GM19099 (cell line): ENCODE data around the gene DSEL.

Experiments
- POLR2A ChIP-seq: IDR thresholded peaks from 3 replicates; pipeline ENCODE4 v1.6.1; 2011; ENCODE audit warnings: low read depth; ENCODE audit not compliant: insufficient read length; ENCODE audit errors: extremely low read depth

The DSEL gene

DNA sequence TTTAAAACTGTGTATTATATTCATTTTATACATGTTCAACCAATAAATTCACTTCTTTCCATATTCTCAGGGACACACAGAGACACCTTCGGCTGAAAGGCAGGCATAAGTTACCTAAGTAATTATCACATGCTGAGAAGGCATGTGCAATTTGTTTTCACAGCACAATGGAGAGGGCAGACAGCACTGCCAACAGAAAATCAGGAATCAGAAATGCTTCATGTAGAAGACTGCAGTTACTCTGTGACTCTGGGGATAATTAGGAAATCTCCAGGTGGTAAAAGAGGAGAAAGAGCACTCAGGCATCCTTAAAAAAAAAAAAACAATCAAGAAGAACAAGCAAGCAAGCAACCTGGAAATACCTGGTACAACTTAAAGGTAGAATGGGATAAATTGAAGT, 49.3 kb downstream of the DSEL start:
- TF ChIP-seq POLR2A = no peak

DNA sequence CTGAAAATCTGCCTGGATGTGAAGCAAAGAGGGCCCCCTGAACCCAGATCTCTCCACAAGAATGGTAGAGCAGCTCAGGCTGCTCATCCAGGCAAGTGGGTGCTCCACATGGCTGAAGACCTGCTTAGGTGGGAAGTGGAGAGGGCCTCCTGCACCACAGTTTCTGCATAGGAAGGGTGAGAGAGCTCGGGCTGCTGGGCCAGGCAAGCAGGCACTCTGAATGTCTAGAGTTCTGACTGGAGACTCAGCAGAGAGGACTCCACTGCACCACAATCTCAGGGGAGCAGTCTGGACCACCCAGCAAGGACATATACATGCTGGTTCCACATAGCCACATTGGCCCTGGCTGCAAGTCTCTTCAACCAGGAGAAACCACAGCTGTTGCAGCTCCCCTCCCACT, 52.0 kb downstream of the DSEL start:
- TF ChIP-seq POLR2A = no peak

DNA sequence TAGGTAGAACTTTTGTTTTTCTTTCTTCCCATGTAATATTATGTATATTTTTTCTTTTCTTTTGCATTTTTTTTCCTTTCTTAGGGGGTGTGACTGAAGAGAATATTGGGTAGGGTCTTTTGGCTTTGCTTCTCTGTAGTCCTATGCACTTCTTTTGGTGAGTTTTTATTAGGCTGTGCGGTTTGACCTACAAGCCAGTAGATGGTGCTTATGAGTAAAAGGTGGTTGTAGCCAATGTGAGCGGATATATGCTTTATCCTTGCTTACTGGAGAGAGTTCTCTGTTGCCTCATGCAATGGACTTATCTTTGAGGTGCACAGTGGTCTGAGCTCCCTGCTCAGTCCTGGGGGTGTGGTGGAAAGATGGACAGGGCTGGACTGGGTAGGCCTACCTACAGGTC, 52.7 kb downstream of the DSEL start:
- TF ChIP-seq POLR2A = no peak

DNA sequence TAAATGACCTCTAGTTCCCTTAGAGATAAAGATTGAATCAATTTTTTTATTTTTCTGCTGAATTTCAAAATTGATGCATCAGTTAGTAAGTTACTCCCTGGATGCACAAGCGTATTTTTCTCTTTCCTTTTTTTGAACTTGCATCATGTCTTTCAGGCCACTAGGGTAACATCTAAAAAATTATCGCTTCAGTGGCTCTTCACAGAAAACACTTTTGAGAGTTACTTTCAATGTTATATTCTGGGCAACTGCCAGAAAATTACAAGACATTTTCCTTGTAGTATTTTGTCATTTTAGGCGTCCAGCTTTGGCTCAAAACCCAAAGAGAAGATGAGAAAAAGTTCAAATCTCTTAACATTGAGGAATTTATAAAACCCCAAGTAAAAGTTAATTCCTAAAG, 59.8 kb downstream of the DSEL start:
- TF ChIP-seq POLR2A = no peak
